GM21367 (cell line): ENCODE measurements around the gene RALB.

Experiments used
- ATAC-seq: cut with Tn5 transposase; IDR thresholded peaks from one replicate; pipeline ENCODE4 v1.9.1; 2021; ENCODE audit not compliant: unreplicated experiment

The RALB gene

DNA sequence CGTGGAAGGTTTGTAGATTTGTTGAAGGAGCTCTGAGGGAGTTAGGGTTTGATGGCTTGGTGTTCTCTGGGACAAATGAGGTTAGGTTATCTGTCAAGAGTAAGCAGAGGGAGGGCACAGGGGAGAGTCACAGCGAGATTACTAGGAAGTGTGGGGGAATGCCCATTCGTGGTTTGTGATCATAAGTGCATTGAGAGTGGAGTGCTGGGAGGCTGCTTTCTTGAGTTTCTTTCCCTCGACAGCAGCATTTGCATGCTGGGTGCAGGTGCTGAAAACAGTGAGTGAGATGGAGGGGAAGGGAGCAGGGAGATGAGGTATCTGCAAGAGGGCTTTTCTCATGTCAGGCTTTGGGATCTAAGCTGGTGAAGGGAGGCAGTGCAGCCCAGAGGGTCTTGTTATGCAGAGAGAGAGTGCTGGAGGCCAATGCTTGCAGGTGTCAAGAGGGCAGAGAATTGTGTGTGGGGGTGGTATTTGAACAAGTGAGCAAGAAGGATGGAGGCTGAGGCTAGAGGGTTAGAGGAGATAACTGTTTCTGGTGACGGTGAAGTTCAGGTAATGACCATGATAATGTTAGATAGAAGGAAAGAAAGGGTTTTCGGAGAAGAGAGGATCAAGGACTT lies 8.8 kb downstream of the RALB start:
- ATAC-seq = peak; percentile 73

DNA sequence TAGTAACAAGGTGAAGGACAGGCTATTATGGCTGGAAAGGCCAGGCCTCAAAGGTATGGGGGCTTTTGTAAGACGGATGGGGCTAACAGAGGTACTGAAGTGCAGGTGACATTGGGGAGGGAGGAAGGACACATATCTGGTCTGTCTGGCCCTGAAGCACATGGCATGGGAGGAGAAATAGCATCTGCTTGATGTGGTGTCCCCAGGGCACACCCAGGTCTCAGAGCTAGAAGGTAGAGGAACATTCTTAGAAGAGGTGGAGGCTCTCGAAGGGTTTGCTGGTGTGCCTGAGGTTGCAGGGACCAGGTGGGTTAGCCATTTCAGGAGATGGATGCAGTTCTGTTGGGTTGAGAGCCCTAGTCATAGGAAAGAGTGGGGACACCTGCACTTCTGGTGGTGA lies 9.5 kb downstream of the RALB start:
- no peak for ATAC-seq

GRCh38 chr2:120262761-120263428 lies 10.2 kb downstream of the RALB start:
- no peak for ATAC-seq

DNA sequence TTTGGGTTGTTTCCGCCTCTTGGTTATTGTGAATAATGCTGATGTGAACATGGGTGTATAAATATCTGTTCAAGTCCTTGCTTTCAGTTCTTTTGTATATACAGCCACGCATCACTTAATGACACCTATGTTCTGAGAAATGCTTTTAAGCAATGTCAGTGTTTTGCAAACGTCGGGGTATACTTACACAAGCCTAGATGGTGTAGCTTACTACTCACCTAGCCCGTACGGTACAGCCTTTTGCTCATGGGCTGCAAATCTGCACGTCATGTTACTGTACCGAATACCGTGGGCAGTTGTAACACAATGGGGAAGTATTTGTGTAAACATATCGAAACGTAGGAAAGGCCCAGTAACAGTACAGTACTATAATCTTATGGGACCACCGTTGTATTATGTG lies 12.4 kb downstream of the RALB start:
- ATAC-seq = no peak

- ATAC-seq = no peak
Observed at GRCh38 chr2:120267348-120267747, 14.7 kb downstream of the RALB start.

DNA sequence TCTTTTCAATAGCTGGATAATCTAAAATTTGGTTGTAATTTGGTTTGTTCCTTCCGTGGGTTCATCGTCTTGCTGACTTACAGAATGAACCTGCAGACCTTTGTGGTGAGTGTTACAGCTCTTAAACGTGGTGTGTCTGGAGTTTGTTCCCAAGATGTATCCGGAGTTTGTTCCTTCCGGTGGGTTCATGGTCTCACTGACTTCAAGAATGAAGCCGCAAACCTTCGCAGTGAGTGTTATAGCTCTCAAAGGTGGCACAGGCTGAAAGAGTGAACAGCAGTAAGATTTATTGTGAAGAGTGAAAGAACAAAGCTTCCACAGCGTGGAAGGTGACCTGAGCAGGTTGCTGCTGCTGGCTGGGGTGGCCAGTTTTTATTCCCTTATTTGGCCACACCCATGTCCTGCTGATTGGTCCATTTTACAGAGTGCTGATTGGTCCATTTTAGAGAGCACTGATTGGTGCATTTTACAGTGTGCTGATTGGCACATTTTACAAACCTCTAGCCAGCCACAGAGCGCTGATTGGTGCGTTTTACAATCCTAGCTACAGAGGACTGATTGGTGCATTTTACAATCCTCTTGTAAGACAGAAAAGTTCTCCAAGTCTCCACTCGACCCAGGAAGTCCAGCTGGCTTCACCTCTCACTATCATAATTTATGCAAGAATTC lies 16.6 kb downstream of the RALB start:
- no peak for ATAC-seq

- no peak for ATAC-seq
Observed at GRCh38 chr2:120269816-120270215, 17.2 kb downstream of the RALB start.

GRCh38 chr2:120271711-120272379 lies 19.2 kb downstream of the RALB start:
- ATAC-seq = no peak

DNA sequence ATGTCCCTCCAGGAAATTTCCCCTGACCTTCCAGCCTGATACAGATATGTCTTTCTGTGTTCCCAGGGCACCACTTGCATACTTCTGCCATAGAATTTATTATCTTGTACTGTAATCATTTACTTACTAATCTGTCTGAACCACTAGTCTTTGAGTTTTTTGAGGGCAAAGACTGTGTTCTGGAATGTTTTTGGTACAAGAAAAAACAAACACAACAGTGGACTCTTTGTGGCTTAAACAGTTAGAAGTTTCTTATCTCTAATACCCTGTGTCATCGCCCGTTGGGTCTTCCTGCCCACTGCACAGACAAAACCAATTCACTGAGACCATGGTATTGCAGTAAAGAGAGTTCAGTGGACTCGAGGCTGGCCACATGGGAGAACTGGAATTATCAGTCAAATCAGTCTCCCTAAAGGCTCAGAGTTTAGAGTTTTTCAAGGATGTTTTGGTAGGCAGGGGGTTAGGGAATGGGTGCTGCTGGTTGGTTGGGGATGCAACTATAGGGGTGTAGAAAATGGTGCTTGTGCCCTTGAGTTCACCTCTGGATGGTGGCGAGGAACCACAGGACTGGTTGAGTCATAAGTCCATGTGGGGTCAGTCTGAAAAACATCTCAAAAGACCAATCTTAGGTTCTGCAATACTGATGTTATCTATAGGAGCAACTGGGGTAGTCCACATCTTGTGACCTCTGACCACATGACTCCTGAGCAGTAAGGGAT lies 20.3 kb downstream of the RALB start:
- ATAC-seq = no peak

- ATAC-seq = no peak
Observed at GRCh38 chr2:120275617-120276400, 23.2 kb downstream of the RALB start.

DNA sequence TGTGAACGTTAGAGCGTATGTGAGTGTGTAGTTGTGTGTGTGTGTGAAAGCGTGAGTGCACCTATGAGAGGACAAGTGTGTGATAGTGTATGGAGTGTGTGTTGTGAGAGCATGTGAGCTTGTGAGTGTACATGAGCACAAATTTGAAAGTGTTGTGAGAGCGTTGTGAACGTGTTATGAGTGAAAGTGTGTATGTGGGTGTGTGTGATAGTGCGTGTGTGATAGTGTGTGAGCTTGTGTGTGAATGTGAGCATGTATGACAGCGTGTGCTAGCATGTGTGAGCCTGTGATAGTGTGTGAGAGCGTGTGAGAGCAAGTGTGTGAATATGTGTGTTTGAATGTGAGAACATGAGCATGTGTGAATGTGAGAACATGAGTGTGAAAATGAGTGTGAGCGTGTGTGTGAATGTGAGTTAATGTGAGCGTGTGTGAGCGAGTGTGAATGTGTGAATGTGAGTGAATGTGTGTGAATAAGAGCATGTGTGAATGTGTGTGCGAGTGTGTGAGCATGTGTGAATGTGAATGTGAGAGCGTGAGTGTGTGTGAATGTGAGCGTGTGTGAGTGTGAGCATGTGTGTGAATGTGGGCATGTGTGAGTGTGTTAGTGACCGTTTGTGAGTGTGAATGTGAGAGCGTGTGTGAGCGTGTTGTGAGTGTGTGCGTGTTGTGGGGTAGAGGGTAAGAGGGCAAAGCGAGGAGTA lies 25.0 kb downstream of the RALB start:
- ATAC-seq = no peak

DNA sequence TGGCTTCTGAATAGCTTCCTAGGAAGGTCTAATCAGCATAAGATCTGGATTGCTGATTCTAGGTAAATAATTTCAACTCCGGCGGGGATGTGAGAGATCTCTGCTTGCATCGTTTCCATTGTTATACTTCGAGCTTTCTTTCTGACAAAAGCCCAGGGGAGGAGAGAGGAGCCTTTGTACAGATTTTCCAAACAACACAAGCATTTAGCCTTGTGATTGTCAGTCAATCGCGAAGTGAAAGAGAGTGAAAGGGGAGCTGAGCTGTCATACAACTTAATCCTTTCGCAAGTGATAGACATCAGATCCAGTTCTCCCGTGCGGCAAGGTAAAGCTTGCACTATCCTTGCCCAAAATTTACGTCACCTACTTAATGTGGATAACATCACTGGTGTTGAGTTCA lies 26.2 kb downstream of the RALB start:
- no peak for ATAC-seq

DNA sequence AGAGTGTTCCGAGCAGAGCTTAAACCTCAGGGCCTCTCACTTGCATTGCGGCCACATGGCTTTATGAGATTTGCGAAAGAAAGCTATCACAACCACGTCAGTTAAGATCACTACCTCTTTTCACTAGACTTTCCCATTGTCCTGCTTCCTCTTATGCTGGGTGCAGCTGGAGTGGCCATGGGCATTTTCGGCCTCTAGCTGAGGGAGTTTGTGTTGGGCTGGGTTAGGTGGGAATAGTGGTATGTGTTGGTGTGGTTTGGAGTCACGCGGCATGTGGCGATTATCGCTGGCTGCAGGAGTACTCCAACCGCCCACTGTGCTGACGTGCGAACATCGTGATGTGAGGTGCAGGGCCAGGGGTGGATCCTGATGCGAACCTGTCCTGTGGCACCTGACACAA lies 27.1 kb downstream of the RALB start:
- ATAC-seq = no peak

DNA sequence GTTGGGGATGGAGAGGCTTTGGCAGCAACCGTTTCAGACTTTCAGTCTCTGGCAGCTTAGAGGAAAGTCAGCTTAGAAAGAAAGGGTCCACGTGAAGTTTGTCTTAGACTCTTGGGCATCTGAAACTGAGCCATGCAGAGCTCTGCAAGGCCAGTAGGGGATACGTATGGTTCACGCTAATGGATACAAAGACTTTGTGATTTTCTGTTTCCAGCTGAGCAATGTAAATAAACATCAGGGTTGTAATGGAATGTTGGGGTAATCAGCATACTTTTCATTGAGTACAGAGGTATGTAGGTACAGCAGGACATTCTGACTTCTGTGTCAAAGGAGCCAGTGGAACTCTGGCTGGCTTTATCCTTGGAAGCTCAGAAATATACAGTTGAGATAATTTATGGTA lies 31.0 kb downstream of the RALB start:
- ATAC-seq = no peak

DNA sequence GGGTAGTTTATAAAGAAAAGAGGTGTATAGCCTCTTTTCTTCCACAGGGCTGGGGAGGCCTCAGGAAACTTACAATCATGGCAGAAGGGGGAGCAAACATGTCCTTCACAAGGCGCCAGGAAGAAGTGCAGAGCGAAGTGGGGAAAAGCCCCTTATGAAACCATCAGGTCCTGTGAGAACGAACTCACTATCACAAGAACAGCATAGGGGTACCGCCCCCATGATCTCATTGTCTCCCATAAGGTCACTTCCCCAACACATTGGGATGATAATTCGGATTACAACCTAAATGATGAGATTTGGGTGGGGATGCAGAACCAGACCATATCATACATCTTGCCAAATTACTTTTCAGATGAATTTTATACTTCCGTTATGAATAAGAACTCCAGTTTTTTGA lies 32.4 kb downstream of the RALB start:
- ATAC-seq = no peak

DNA sequence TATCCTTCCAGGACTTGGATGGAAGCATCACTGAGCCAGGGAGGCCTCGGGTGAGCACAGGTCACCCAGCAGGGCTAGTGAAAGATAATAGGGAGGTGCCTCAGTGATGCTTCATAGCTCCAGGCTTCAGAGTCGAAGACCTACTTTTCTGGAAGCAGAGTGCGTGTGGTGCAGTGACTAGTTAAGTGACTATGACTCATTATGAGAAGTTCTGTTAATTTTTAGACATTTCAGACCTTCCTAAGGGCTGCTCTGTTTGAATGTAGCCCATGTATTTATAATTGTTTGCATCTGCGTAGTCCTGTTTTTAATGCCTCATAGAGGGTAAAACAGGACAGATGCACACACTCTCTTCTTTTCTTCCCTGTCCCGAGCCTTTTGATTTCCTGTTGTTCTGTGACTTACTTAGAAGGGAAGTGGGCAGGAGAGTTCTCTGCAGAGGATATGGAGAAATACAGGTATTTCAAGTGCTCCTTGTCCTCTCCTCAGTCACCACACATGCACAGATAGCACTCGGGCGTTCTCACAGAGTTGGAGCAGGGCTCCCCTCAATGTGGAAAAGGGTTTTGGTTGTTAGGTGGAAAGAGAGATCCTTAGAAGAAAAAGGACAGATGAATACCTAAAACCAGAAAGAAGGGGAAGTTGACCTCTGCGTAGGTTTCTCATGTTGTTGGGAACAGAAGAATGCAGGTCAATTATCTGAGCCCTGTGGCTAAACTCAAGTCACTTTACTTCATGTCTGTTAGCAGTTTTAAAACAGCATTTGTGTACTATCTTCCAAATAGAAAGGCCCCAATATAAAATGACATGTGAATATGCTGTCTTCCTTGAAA lies 34.7 kb downstream of the RALB start:
- peak; percentile 97 for ATAC-seq

- ATAC-seq = no peak
Observed at GRCh38 chr2:120288016-120288373, 35.3 kb downstream of the RALB start.

- no peak for ATAC-seq
Observed at GRCh38 chr2:120289221-120289906, 36.7 kb downstream of the RALB start.

DNA sequence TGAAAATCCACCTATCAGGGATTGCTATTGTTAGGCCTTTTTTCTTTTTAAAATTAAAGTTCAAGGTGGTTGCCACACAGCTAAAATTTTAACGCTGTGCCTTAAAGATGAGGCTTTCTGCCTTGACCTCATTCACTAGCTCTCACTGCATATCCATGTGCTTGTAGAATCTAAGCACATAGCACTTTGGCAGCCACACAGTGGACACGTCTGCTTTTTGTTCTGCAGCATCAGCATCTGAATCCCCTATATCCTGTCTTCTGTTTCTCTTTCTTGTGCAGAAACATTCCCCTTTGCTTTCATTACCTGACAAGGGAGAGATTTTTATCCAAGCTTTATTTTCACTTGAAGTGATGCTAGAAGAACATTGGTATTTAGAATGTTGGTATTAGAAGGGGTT lies 38.1 kb downstream of the RALB start:
- no peak for ATAC-seq
